ENCODE data around the gene ALOX15.

DNA sequence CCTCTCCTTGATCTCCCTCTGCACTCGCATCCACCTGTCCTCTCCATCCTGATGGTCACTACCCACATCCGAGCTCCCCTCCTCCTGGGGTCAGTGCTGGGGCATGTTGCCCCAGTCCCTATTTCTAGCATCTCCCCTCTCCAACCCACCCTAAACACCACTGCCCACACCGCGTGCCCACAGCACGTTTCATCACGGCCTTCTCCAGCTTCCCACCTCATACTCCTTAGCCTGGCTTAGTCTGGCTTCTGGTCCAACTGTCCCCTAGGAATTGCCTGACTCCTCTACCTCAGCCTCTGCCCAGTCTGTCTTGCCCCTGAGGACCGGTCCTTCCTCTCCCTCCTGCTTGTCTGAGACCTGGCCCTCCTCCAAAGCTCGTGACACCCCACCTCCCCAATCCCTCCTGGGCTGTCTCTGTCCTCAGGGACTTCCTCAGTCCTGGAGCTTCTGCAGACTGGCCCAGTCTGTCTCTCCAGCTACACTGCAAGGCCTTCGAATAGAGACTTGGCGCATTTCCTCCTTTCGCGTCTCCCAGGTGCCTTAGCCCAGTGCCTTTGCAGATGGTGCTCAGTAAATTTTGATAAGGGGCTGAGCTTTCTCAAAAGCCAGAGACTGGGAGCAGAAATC is 4.9 kb downstream of the ALOX15 start:
- TF ChIP-seq, protein P1, sequence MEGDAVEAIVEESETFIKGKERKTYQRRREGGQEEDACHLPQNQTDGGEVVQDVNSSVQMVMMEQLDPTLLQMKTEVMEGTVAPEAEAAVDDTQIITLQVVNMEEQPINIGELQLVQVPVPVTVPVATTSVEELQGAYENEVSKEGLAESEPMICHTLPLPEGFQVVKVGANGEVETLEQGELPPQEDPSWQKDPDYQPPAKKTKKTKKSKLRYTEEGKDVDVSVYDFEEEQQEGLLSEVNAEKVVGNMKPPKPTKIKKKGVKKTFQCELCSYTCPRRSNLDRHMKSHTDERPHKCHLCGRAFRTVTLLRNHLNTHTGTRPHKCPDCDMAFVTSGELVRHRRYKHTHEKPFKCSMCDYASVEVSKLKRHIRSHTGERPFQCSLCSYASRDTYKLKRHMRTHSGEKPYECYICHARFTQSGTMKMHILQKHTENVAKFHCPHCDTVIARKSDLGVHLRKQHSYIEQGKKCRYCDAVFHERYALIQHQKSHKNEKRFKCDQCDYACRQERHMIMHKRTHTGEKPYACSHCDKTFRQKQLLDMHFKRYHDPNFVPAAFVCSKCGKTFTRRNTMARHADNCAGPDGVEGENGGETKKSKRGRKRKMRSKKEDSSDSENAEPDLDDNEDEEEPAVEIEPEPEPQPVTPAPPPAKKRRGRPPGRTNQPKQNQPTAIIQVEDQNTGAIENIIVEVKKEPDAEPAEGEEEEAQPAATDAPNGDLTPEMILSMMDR (IDR thresholded peaks at IDR 0.05; ENCODE audit: borderline replicate concordance, extremely low read depth, low read length, poor library complexity, severe bottlenecking), result no peak
- TF ChIP-seq EZH2 (IDR thresholded peaks at IDR 0.05; ENCODE audit: borderline replicate concordance, low read depth, low read length, severe bottlenecking), result no peak
